ENCODE data around the gene PAX2. TPM values are rescaled to one million over a fixed set of nuclear protein-coding genes. Genes with fewer than 3 reads are reported as not detected.

PAX2 gene
- total RNA-seq, 4 donors from 2014 or later = not detected

DNA sequence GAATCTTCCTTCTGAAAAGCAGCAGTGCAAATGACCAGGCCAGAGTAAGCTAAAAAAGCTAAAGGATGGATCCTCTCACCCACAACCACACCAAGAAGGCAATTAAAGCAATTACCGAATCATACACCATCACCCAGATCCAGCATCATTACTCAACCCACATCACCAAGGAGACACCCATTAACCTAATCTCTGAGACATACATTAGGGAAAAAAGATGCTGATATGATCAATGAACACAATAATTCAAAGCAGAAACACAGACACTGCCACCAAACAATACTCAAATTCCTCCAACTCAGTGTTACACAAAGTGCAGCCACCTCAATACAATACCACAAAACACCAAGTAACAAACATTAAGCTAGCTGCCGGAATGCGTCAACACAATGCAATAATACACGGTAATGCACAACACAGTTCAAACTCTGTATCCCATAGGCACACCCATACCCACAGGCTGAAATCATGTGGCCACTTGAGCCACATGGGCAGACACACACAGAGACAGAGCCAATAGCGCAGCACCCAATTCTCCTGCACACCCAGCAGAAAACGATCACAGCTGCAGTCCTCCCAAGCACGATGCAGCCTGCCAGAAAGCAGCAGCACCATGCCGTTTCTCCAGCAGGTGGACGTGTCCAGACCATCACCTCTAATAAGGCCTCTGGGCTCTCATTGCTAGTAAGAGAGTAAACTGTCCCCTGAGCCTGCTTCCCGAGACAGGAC lies 21.5 kb downstream of the PAX2 start:
- H3K27me3 ChIP-seq = peaks cover 60% of the 10 kb centered on the region
- TF ChIP-seq EP300 (IDR thresholded peaks at IDR 0.05) (no peak), POLR2A (IDR thresholded peaks at IDR 0.05) (no peak)
- TF ChIP-seq, protein P1, sequence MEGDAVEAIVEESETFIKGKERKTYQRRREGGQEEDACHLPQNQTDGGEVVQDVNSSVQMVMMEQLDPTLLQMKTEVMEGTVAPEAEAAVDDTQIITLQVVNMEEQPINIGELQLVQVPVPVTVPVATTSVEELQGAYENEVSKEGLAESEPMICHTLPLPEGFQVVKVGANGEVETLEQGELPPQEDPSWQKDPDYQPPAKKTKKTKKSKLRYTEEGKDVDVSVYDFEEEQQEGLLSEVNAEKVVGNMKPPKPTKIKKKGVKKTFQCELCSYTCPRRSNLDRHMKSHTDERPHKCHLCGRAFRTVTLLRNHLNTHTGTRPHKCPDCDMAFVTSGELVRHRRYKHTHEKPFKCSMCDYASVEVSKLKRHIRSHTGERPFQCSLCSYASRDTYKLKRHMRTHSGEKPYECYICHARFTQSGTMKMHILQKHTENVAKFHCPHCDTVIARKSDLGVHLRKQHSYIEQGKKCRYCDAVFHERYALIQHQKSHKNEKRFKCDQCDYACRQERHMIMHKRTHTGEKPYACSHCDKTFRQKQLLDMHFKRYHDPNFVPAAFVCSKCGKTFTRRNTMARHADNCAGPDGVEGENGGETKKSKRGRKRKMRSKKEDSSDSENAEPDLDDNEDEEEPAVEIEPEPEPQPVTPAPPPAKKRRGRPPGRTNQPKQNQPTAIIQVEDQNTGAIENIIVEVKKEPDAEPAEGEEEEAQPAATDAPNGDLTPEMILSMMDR (IDR thresholded peaks at IDR 0.05) = no peak
- no peaks in the 10 kb centered on the region for H3K36me3 ChIP-seq
- no peaks in the 10 kb centered on the region for H3K9me3 ChIP-seq
- H3K4me3 ChIP-seq = no peak overlapping the region
- no peak for ATAC-seq
- 48 to 75% methylated on average over 7 to 8 of the region's 10 CpGs for WGBS, 2 donors (ENCODE audit: low coverage in 1 of 2)
- H3K27ac ChIP-seq = no peak overlapping the region
- no peaks in the 10 kb centered on the region for H3K4me1 ChIP-seq

DNA sequence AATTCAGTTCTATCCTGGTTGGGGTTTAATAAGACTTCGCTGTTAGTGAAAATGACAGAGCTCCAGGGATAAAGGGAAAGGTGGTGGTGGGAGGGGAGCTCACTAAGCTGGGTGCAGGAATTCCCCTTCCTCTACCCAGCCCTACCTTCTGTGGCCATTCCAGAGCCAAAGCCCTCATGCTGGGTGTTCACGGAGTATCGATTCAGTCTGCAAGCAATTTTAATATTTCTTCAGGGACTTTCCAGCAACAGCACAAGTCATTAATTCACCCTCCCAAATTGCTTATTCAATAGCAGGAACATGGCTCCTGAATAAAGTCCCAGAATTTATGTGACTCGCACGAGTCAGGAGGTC lies 22.0 kb downstream of the PAX2 start:
- no peaks in the 10 kb centered on the region for H3K9me3 ChIP-seq
- H3K4me1 ChIP-seq = no peaks in the 10 kb centered on the region
- ATAC-seq = no peak
- TF ChIP-seq EP300 (IDR thresholded peaks at IDR 0.05) = no peak
- TF ChIP-seq, protein P1 (IDR thresholded peaks at IDR 0.05) = no peak
- no peak for TF ChIP-seq POLR2AphosphoS5 (IDR thresholded peaks at IDR 0.05)
- no peak for TF ChIP-seq POLR2A (IDR thresholded peaks at IDR 0.05)
- H3K27me3 ChIP-seq = peaks cover 57% of the 10 kb centered on the region
- WGBS, 2 donors (ENCODE audit: low coverage in 1 of 2) = 72 to 90% methylated on average over 4 of the region's 5 CpGs
- H3K27ac ChIP-seq = no peak overlapping the region
- H3K36me3 ChIP-seq = no peaks in the 10 kb centered on the region
- H3K4me3 ChIP-seq = no peak overlapping the region

DNA sequence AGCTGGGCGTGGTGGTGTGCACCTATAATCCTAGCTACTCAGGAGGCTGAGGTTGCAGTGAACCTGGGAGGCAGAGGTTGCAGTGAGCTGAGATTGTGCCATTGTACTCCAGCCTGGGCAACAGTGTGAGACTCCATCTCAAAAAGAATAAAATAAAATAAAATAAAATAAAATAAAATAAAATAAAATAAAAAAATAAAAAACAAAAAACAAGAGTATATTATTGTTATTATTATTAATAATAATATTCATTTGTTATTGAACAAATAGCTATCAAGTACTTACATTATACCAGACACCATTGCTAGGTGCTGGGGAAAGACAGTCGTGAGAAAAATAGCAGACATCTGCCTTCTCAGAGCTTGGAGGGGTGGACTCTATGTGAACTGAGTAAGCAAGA lies 24.1 kb downstream of the PAX2 start:
- H3K4me1 ChIP-seq = no peaks in the 10 kb centered on the region
- no peak overlapping the region for H3K27ac ChIP-seq
- no peaks in the 10 kb centered on the region for H3K9me3 ChIP-seq
- no peak overlapping the region for H3K4me3 ChIP-seq
- WGBS, 2 donors (ENCODE audit: low coverage in 1 of 2) = 70 to 83% methylated on average over 1 to 2 of the region's 2 CpGs
- TF ChIP-seq POLR2A (IDR thresholded peaks at IDR 0.05) = no peak
- TF ChIP-seq, protein P1 (IDR thresholded peaks at IDR 0.05) = no peak
- no peak for TF ChIP-seq POLR2AphosphoS5 (IDR thresholded peaks at IDR 0.05)
- no peak for TF ChIP-seq EP300 (IDR thresholded peaks at IDR 0.05)
- ATAC-seq = no peak
- H3K27me3 ChIP-seq = peaks cover 65% of the 10 kb centered on the region
- no peaks in the 10 kb centered on the region for H3K36me3 ChIP-seq

DNA sequence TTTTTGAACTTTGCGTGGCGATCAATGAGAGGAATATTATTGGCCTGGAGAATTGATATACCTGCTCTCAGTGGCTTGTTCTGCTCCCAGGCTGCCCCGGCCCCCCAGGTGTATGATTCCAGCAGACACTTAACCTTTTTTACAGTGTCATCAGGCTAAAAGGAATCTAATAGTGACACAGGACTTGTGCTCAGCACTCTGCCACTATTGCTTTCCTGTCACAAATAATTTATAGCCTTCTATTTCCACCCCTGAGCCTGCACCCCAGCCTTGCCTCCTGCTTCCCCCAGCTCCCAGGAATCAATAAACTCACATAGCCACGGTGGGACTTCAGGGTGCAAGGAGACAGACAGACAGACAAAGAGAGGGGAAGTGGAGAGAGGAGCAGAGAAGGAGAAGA lies 28.3 kb downstream of the PAX2 start:
- Histone ChIP-seq H3K4me1 (no peaks in the 10 kb centered on the region), H3K27ac (no peak overlapping the region), H3K27me3 (peaks cover 60% of the 10 kb centered on the region), H3K9me3 (no peaks in the 10 kb centered on the region), H3K4me3 (no peak overlapping the region), H3K36me3 (no peaks in the 10 kb centered on the region)
- WGBS, 2 donors (ENCODE audit: low coverage in 1 of 2) = 76 to 90% methylated on average over 3 to 4 of the region's 4 CpGs
- no peak for ATAC-seq
- no peak for TF ChIP-seq POLR2A (IDR thresholded peaks at IDR 0.05)
- TF ChIP-seq, protein P1 (IDR thresholded peaks at IDR 0.05) = no peak
- TF ChIP-seq POLR2AphosphoS5 (IDR thresholded peaks at IDR 0.05) = no peak
- TF ChIP-seq EP300 (IDR thresholded peaks at IDR 0.05) = no peak

DNA sequence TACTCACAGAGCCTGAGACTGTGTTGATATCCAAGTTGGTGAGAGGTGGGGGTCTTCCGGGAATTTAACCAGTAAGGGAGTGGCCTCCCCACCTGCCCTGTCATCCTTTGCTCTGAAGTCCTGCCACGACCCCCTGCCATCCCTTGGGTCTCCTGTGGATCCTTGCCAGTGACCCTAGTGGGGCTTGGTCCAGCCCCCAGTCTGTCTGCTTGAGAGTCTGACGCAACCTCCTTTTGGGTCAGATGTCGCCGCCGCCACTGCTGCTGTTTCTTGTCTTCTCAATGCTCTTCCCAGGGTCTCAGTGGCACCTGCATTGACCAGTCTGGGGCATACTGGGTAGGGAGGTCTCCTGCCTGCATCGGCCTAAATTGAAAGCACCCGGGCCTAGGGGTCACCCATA lies 28.8 kb downstream of the PAX2 start:
- Histone ChIP-seq H3K9me3 (no peaks in the 10 kb centered on the region), H3K27me3 (peaks cover 66% of the 10 kb centered on the region), H3K4me1 (no peaks in the 10 kb centered on the region), H3K4me3 (no peak overlapping the region), H3K36me3 (no peaks in the 10 kb centered on the region), H3K27ac (no peak overlapping the region)
- 40% methylated on average over 2 of the region's 8 CpGs; no CpG with 5 or more reads in 1 of the 2 donors for WGBS, 2 donors (ENCODE audit: low coverage in 1 of 2)
- no peak for ATAC-seq
- TF ChIP-seq, protein P1 (IDR thresholded peaks at IDR 0.05) = no peak
- TF ChIP-seq POLR2AphosphoS5 (IDR thresholded peaks at IDR 0.05) = no peak
- no peak for TF ChIP-seq EP300 (IDR thresholded peaks at IDR 0.05)
- TF ChIP-seq POLR2A (IDR thresholded peaks at IDR 0.05) = no peak
